Activated T-helper 1 cell treated with Interleukin-2 at 50 U/mL for 16 hours (primary cell): Measurements from ENCODE around the gene ADAM17.

Experiments used
- DNase-seq: peaks from one replicate; pipeline ENCODE4 v3.0.0-alpha.2; 2020; ENCODE audit warnings: low read depth

Gene ADAM17

GRCh38 chr2:9471206-9471605 lies 84.4 kb downstream of the ADAM17 start:
- no peak for DNase-seq

- no peak for DNase-seq
Observed at GRCh38 chr2:9467687-9468086, 87.9 kb downstream of the ADAM17 start.

GRCh38 chr2:9466147-9466683 lies 89.4 kb downstream of the ADAM17 start:
- DNase-seq = no peak

GRCh38 chr2:9465170-9465569 lies 90.5 kb downstream of the ADAM17 start:
- no peak for DNase-seq

DNA sequence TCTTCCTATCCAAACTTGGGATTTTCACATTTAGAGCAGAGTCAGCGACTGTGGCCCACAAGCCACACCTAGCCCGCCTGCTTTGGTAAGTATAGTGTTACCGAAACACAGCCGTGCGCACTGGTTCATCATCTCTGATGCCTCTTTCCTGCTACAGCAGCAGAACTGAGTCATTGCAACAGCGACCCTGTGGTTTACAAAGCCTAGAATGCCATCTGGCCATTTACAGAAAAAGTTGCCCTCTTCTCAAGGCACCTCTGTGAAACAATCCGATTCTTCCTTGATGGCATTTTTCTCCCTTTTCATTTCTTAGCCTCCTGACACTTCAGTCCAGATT lies 92.0 kb downstream of the ADAM17 start:
- DNase-seq = no peak

DNA sequence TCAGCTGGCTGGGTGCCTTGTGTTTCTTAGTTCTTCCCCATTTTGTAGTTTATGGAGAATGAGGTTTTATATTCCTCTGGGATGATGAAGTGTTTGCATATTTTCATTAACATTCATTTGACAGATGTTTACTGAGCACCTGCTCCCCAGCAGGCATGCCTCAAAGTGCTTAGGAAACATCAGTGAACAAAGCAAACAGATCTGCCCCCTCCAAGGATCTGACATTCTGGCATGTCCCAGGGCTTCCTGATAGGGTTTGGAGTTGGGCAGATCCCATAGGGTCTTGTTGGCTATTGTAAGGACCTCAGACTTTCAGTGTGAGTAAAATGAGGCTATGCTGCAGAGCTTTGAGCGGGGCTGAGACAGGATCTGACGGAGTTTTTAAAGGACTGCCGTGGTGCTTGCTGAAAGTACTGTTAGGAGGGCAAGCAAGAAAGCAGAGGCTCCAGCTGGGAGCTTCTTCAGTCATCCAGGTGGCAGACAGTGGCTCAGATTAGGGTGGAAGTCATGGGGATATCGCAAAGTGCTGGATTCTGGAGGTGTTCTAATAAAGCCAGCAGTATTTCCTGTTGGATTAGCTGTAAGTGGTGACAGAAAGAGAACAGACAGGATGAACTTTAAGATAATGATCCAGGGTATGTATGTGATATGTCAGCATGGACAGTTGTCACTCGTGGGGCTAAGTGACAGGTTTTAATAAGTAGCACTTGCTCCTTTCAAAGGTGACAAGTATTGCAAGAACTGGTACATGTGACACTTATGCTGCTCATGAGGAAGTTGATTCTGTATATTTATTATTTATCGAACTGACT lies 92.5 kb downstream of the ADAM17 start:
- DNase-seq = no peak

GRCh38 chr2:9462313-9462712 lies 93.3 kb downstream of the ADAM17 start:
- DNase-seq = no peak

DNA sequence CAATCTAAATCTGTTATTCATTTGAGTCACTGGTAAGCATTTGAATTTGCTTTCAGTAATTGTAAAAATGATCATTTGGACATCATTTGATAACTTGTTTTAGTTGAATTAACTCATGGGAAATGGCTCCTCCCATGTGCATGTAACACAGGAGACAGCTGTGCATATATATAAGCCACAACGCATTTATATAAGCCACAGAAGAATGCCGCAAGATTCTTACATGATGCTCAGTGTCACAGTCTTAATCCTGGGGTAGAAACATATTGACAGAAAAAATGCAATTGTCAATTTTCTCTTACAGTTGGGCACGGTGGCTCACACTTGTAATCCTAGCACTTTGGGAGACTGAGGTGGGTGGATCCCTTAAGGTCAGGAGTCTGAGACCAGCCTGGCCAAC lies 94.6 kb downstream of the ADAM17 start:
- no peak for DNase-seq

GRCh38 chr2:9460441-9461017 lies 95.1 kb downstream of the ADAM17 start:
- DNase-seq = no peak

DNA sequence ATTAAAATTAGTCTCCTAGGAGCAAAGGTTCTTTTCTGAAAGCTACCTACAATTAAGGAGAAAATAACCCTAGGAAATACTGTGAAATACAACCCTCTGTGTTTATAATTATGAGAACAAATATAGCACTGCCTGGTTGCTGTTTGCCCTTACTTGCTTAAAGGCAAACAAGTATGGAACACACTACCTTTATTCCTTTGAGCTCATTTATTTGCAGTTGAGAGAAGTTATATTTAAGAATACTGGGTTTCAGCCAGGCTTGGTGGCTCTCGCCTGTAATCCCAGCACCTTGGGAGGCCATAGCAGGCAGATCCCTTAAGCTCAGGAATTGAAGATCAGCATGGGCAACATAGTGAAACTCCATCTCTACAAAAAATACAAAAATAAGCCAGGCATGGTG lies 104.4 kb downstream of the ADAM17 start:
- DNase-seq = no peak

- DNase-seq = no peak
Observed at GRCh38 chr2:9445089-9445488, 110.5 kb downstream of the ADAM17 start.

- no peak for DNase-seq
Observed at GRCh38 chr2:9443526-9443925, 112.1 kb downstream of the ADAM17 start.

- no peak for DNase-seq
Observed at GRCh38 chr2:9441556-9441955, 114.1 kb downstream of the ADAM17 start.

GRCh38 chr2:9440058-9440727 lies 115.4 kb downstream of the ADAM17 start:
- DNase-seq = no peak

GRCh38 chr2:9439536-9439935 lies 116.1 kb downstream of the ADAM17 start:
- no peak for DNase-seq
